Activated B cell treated with CpG ODN at 0.5 μM for 24 hours (primary cell): Measurements from ENCODE around the gene CXCL9. TPM values are rescaled to one million over a fixed set of nuclear protein-coding genes. Genes with fewer than 3 reads are reported as not detected.

Experiments used
- ATAC-seq: fragments of 200-7000 bp; cut with Tn5 transposase; one replicate; pipeline ENCODE4 v1.10.0; 2021; ENCODE audit warnings: low read depth, mild to moderate bottlenecking, moderate library complexity
- CTCF ChIA-PET: fragments of 350-600 bp; sonication (Branson Sonifier 250); formaldehyde crosslinking; loops from one replicate; lab custom pipeline; 2021; ENCODE audit warnings: antibody characterized with exemption; lab: Charles Lee
- POLR2A ChIA-PET: fragments of 350-600 bp; sonication (Branson Sonifier 250); formaldehyde crosslinking; loops from one replicate; lab custom pipeline; 2021; ENCODE audit warnings: antibody characterized with exemption; lab: Charles Lee
- DNase-seq: peaks from one replicate; pipeline ENCODE4 v3.0.0; 2022
- H3K27ac Mint-ChIP-seq: one replicate; pipeline ENCODE4 v1.8.0; 2020; ENCODE audit warnings: mixed read lengths
- H3K27me3 Mint-ChIP-seq: one replicate; pipeline ENCODE4 v1.8.0; 2021; ENCODE audit warnings: mixed read lengths
- H3K36me3 Mint-ChIP-seq: one replicate; pipeline ENCODE4 v1.8.0; 2021; ENCODE audit warnings: low read depth, mixed read lengths
- H3K4me1 Mint-ChIP-seq: one replicate; pipeline ENCODE4 v1.8.0; 2021; ENCODE audit warnings: mixed read lengths
- H3K4me3 Mint-ChIP-seq: one replicate; pipeline ENCODE4 v1.8.0; 2020; ENCODE audit warnings: mild to moderate bottlenecking, mixed read lengths
- H3K9me3 Mint-ChIP-seq: one replicate; pipeline ENCODE4 v1.8.0; 2020; ENCODE audit warnings: mixed read lengths
- intact Hi-C: fragments of 100-400 bp; cut with micrococcal nuclease; formaldehyde crosslinking; loops from one replicate; pipeline ENCODE4 v1.15.1; 2024
- total RNA-seq: library from RNA; stranded (reverse); gene quantifications from 2 replicates; pipeline ENCODE4 v1.2.3, GENCODE V29; 2022
- TF ChIP-seq, protein P1 (sequence below): fragments of 200-600 bp; IDR thresholded peaks from one replicate; pipeline ENCODE4 v1.8.0; 2022; ENCODE audit warnings: antibody characterized with exemption, mild to moderate bottlenecking

Gene CXCL9
- total RNA-seq, 1 donor from 2014 or later = not detected

DNA sequence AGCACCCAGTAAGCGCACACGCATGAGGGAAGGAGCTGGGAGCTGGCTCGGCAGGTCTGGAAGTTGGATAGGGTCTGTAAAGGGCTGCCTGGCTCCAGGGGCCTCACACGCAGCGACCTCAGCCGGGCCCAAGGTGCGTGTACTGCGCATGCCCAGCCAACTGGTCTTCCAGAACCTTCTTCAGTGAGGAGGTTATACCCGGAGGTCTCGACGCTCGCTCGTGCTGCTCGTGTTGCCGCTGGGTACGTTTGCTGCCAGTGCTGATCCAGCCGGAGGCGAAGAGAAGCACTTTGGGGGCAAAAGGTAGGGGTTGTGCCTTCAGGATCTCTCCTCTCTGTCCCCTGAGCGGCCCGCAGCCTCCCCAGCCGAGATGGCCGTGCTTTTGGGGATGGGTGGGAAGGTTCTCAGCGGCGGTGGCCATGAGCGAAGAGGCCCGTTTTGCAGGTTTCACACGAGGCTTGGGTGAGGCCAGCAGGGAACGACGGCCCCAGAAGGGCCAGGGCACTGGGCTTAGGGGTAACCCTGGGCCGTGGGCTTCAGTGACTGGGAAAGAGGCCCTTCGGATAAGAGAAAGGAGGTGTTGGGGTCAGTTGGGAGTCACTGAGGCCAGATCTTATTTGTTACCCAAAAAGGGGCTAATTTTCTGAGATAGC is 3.8 kb upstream of the CXCL9 start:
- TF ChIP-seq, protein P1, sequence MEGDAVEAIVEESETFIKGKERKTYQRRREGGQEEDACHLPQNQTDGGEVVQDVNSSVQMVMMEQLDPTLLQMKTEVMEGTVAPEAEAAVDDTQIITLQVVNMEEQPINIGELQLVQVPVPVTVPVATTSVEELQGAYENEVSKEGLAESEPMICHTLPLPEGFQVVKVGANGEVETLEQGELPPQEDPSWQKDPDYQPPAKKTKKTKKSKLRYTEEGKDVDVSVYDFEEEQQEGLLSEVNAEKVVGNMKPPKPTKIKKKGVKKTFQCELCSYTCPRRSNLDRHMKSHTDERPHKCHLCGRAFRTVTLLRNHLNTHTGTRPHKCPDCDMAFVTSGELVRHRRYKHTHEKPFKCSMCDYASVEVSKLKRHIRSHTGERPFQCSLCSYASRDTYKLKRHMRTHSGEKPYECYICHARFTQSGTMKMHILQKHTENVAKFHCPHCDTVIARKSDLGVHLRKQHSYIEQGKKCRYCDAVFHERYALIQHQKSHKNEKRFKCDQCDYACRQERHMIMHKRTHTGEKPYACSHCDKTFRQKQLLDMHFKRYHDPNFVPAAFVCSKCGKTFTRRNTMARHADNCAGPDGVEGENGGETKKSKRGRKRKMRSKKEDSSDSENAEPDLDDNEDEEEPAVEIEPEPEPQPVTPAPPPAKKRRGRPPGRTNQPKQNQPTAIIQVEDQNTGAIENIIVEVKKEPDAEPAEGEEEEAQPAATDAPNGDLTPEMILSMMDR = no peak
- H3K9me3 Mint-ChIP-seq = no peaks in the 10 kb centered on the region
- no peak for ATAC-seq
- intact Hi-C loops = no loop called here
- H3K4me3 Mint-ChIP-seq = no peak overlapping the region
- POLR2A ChIA-PET = no interaction called here
- H3K4me1 Mint-ChIP-seq = peaks cover 20% of the 10 kb centered on the region
- no peak for DNase-seq
- H3K36me3 Mint-ChIP-seq = no peaks in the 10 kb centered on the region
- no peaks in the 10 kb centered on the region for H3K27me3 Mint-ChIP-seq
- no peak overlapping the region for H3K27ac Mint-ChIP-seq
- CTCF ChIA-PET = no interaction called here

DNA sequence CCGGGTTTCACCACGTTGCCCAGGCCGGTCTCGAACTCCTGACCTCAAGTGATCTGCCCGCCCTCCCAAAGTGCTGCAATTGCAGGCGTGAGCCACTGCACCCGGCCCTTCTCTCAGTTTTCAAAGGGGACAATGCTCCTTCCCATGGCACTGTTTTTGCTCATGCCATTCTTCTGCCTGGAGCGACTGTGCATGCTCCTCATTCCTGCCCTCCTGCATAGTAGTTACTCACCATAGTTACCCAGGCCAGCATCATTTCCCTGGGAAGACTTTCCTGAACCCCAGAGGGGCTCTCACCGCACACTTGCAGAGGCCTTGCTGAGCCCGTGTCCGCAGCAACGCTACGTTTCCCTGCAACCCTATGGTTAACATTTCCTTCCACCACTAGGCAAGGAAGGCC is 3.3 kb upstream of the CXCL9 start:
- ChIA-PET CTCF (no interaction called here), POLR2A (no interaction called here)
- H3K4me3 Mint-ChIP-seq = no peak overlapping the region
- no peak for DNase-seq
- H3K27ac Mint-ChIP-seq = no peak overlapping the region
- H3K9me3 Mint-ChIP-seq = no peaks in the 10 kb centered on the region
- no peaks in the 10 kb centered on the region for H3K36me3 Mint-ChIP-seq
- TF ChIP-seq, protein P1 = no peak
- ATAC-seq = no peak
- intact Hi-C loops = no loop called here
- H3K27me3 Mint-ChIP-seq = no peaks in the 10 kb centered on the region
- peaks cover 17% of the 10 kb centered on the region for H3K4me1 Mint-ChIP-seq

DNA sequence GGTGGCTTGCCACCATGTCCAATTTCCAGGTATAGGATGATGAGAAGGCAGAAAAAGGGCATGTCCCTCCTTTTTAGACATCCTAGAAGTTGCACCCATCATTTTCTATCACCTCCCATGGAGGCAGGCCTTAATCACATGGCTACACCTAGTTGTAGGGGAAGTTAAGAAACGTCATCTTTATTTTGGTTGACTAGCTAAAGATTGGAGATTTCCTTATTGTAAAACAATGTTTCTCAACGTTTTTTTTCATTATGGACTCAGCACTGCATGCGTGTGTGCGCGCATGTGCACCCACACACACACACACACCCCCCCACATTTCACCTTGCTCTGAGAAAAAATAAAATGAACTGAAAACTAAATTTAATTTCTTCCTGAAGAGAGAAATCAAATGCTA is 2.0 kb upstream of the CXCL9 start:
- DNase-seq (no peak), ATAC-seq (no peak)
- peaks cover 11% of the 10 kb centered on the region for H3K4me1 Mint-ChIP-seq
- TF ChIP-seq, protein P1 = no peak
- CTCF ChIA-PET = interaction anchor here (0.9 kb wide), 1 partner anchor 58 kb away, joined by 3 read pairs; no protein-coding TSS in a partner anchor
- POLR2A ChIA-PET = no interaction called here
- H3K9me3 Mint-ChIP-seq = no peaks in the 10 kb centered on the region
- no peaks in the 10 kb centered on the region for H3K27me3 Mint-ChIP-seq
- intact Hi-C loops = loop anchor here (2.0 kb wide), 1 partner anchor 13 kb away; the partner anchor contains the start of gene CXCL10
- H3K4me3 Mint-ChIP-seq = no peak overlapping the region
- no peaks in the 10 kb centered on the region for H3K36me3 Mint-ChIP-seq
- H3K27ac Mint-ChIP-seq = no peak overlapping the region

DNA sequence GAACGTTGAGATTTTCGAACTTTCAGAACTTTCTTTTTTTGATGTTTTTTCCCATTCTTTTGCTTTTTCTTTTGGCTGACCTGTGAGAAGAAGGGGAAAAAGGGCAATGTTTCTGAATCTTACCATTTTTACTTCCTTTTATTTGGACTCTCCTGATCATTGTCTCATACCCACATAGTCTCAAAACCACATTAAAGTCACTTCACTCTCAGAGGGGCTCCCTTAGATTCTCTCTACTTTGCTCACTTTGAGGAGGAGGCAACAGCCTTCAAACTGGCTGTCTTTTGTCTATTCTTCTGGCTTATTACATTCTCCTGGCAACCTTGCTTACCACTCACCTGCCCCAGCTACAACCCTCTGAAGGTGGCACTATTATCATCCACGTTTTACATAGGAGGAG is 3.7 kb downstream of the CXCL9 start:
- intact Hi-C loops = no loop called here
- Mint-ChIP-seq H3K27me3 (no peaks in the 10 kb centered on the region), H3K36me3 (no peaks in the 10 kb centered on the region), H3K4me3 (no peak overlapping the region), H3K27ac (no peak overlapping the region), H3K4me1 (no peaks in the 10 kb centered on the region), H3K9me3 (no peaks in the 10 kb centered on the region)
- CTCF ChIA-PET = no interaction called here
- TF ChIP-seq, protein P1 = no peak
- ATAC-seq (no peak), DNase-seq (no peak)
- POLR2A ChIA-PET = no interaction called here

GRCh38 chr4:76003035-76003434 is 4.3 kb downstream of the CXCL9 start:
- Mint-ChIP-seq H3K4me1 (no peaks in the 10 kb centered on the region), H3K9me3 (no peaks in the 10 kb centered on the region), H3K27ac (no peak overlapping the region), H3K27me3 (no peaks in the 10 kb centered on the region), H3K4me3 (no peak overlapping the region), H3K36me3 (no peaks in the 10 kb centered on the region)
- ChIA-PET CTCF (no interaction called here), POLR2A (no interaction called here)
- ATAC-seq (no peak), DNase-seq (no peak)
- intact Hi-C loops = no loop called here
- TF ChIP-seq, protein P1 = no peak
